GM19468 (cell line): ENCODE data around the gene PIK3CB.
"Not testable (repeated sequence)": the region's sequence is repeated elsewhere in the genome, so short reads cannot be mapped to it uniquely, and the experiment has no call there.

Source experiments
- ATAC-seq: cut with Tn5 transposase; IDR thresholded peaks from one replicate; pipeline ENCODE4 v1.9.1; 2021; ENCODE audit warnings: mild to moderate bottlenecking, moderate library complexity, moderate number of reproducible peaks; ENCODE audit not compliant: unreplicated experiment; ENCODE audit errors: extremely low read depth

The PIK3CB gene

DNA sequence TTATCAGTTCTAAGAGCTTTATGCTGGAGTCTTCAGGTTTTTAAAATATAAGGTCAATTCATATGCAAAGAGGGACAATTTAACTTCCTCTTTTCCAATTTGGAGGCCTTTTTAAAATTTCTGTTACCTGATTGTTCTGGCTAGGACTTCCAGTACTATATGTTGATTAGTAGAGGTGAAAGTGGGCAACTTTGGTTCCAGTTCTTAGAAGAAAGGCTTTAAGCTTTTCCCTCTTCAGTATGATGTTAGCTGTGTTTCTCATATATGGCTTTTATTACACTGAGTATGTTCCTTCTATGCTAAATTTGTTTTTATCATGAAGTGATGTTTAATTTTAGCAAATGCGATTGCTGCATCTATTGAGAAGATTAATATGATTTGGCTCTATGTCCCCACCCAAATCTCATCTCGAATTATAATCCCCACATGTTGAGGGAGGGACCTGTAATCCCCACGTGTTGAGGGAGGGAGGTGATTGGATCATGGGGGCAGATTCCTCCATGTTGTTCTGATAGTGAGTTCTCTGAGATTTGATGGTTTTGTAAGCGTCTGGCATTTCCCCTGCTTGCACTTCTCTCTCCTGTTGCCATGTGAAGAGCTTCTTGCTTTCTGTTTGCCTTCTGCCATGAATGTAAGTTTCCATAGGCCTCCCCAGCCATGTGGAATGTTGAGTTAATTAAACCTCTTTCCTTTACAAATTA lies 192.4 kb downstream of the PIK3CB start:
- ATAC-seq, result no peak

DNA sequence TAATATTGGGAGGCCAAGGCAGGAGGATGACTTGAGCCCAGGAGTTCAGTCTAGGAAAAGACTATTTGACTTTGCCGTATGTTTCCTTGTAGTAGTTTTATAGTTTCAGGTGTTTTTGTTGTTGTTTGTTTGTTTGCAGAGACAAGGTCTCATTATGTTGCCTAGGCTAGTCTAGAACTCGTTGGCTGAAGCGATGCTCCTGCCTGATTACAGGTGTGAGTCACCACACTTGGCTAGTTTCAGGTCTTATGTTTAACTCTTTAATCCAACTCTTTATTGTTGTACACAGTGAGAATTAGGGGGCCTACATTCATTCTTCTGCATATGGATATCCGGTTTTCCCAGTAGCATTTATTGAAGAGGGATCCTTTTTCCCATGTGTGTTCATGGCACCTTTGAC lies 194.2 kb downstream of the PIK3CB start:
- ATAC-seq, result no peak

DNA sequence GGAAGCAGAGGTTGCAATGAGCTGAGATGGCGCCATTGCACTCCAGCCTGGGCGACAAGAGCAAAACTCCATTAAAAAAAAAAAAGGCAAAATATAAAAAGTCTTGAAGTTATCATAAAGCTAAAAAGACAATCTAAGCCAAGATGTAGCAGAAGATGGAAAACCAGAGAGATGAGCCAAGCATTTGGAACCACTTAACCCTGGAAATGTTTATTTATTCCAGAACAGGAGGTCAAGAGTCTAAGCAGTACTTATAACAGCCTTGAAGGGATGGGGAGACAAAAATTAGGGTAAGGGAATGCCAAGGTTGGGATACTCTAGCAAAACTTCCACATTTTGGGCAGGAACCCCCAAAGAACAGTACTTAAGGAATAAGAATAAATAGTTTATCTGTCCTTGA lies 196.1 kb downstream of the PIK3CB start:
- ATAC-seq, result no peak

DNA sequence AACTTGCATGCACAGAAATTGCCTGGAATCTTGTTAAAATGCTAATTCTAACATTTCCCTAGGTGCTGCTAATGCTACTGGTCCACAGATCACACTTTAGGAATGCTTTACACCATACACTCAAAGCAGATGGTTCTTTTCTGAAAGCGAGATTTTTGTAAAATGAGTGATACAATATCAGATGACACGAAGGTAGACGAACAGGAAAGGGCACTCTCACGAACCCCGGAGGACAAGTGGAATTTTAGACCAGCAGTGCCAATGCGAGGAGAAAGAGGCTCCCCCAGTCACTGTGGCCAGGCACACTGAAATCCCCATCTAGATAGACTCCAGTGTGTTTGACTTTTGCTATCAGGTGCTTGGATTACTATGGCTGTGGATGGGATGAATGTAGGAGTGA lies 205.2 kb downstream of the PIK3CB start:
- ATAC-seq, result no peak

DNA sequence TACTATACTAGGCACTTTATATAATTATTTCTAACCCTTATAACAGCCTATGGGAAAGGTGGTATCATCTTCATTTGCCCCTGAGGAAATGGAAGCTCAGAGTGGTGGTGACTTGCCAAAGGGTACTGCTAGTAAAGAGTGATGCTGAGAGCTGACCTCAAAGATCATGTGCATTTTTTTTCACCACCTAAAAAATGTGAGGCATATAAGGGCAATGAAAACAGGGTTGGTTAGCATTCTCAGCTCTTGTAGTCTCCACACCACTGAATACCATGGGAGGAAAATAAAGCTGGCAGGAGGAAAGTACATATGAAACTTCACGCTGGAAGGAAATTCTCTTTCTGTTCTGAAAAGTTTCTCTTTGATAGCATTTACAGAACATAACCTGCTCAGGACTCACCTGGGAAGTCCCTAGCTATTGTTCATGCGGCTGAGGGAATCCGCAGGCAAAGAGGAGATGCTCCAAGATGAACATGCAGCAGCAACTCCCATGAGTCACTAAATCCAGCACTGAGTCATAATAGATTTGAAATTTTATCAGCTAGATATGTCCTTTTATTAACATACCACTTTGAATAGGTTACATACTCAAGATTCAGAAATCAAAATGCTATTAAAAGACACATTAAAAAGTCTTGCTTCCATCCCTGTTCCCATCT lies 208.9 kb downstream of the PIK3CB start:
- ATAC-seq, result no peak

DNA sequence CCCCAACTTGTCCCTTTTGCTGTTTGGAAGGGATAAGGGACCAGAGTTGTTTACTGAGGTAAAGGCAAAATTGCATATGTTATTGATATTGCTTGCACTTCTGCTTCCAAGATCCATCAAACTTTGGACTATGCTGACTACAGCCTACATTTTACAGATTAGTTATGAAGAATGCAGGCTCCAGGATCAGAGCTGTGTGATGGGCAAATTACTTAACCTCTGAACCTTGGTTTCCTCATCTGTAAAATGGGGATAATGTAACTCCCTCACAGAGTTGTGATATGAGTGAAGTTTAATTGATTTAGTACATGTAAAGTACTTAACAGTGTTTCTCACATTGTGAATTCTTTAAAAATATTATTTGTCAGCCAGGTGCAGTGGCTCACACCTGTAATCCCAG lies 210.2 kb downstream of the PIK3CB start:
- ATAC-seq, result no peak

DNA sequence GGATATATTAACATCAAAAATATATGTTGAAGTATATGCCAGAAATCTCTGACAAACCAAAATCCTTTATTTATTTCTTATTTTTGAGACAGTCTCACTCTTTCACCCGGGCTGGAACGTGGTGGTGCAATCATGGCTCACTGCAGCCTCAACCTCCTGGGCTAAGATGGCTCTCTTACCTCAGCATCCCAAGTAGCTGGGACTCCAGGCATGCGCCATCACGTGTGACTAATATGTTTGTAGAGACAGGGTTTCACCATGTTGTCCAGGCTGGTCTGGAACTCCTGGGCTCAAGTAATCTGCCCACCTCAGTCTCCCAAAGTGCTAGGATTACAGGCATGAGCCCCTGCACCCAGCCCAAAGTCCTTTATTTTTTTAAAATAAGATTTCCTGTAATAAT lies 214.3 kb downstream of the PIK3CB start:
- no peak for ATAC-seq

DNA sequence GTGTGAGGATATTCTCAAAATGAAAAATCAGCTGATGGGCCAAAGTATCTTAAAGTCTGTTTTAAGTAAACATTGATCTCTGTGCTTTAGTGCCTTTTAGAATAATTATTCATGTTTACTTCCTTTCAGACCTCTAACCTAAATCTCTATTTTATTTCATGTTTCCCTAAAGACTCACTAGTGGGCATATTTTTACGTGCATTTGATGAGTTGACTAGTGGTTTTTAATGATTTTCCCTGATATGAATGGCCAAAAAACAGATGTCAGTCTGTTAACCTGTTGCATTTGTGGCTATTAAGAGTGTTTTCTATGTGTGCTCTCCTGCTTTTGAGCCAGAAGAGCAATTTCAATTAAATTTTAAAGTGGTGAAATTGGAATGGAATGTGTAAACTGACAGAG lies 219.3 kb downstream of the PIK3CB start:
- no peak for ATAC-seq

DNA sequence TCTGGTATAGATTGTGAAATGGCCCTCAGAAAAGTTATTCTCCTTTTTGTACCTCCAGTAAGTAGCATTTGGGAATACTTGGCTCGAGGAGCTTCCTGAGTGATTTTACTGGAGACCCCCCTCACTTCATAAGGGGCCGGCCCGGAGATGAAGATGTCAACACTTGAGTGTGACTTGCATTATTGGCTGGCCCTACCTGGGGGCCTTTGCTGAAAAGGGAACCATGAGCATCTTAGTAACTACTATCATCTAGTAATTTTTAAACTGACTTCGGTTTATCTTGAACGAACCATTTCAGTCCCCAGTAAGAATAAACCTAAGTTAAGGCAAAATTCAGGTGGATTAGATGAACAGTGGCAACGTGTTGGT lies 224.8 kb downstream of the PIK3CB start:
- ATAC-seq, result no peak

DNA sequence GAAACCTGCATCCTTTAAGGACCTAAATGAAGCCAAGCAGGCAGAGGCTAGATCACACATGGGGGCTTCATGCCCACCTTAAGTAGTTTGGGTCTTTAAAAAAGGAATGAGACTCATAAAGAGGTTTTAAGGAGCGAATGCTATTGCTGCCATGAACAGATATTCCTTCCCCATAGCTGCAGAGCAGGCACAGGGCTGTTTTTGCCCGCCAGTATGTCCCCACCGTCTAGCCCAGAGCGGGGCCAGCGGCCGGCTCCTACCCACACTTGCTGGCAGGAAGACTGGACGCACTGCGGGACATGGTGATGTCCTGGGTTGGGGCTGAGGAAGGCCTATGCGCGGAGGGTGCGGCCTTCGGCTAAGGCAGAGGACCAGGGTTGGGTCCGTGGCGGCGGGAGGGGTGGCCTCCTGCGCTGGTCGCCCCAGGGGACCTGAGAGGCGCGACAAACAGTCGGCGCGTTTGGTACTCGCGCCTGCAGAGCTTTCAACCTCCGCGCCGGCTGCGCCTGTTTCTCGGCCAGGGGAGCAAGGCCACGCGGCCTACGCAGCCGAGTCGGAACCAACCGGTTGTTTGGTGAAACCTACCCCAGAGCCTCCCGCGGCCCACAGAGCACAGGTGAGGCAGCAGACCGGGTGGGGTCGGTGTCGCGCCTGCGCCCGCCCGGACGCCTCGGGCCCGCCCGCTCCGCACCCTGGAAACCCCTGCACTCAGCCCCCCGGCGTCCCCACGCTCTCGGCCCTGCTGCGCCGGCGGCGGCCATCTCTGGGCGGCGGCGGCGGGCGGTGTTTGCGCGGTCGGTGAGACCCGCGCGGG lies 226.2 kb downstream of the PIK3CB start, which contains the start of gene FAIM:
Gene FAIM, plus strand, starts transcription at position 450 of the 814 bp plus-strand sequence. CDS start 10,956 bp downstream, outside the sequence.
- ATAC-seq, result peak; percentile 38

DNA sequence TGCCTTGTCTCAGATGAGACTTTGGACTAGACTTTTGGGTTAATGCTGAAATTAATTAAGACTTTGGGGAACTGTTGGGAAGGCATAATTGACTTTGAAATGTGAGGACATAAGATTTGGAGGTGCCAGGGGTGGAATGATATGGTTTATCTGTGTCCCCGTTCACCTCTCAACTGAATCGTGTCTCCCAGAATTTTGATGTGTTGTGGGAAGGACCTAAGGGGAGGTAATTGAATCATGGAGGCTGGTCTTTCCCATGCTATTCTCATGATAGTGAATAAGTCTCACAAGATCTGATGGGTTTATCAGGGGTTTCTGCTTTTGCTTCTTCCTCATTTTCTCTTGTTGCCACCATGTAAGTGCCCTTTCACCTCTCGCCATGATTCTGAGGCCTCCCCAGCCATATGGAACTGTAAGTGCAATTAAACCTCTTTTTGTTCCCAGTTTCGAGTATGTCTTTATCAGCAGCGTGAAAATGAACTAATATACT lies 230.6 kb downstream of the PIK3CB start:
- not testable (repeated sequence) for ATAC-seq
